H1 (cell line): Measurements from ENCODE around the gene ASB13. TPM values are rescaled to one million over a fixed set of nuclear protein-coding genes. Genes with fewer than 3 reads are reported as not detected.

Source experiments
- CTCF ChIA-PET: fragments of 300-600 bp; sonication (Branson Sonifier 250); formaldehyde crosslinking; loops from one replicate; lab custom pipeline; 2021; ENCODE audit not compliant: partially characterized antibody; lab: Charles Lee
- POLR2A ChIA-PET: fragments of 300-600 bp; sonication (Branson Sonifier 250); formaldehyde crosslinking; loops from one replicate; lab custom pipeline; 2021; ENCODE audit warnings: inconsistent platforms; ENCODE audit not compliant: partially characterized antibody; lab: Charles Lee
- DNase-seq, 2 experiments: peaks; one replicate each; pipeline versions ENCODE4 v3.0.0 to v3.0.0-alpha.2; 2010 to 2022; ENCODE audit warnings: low spot score in 2 of 2, low read depth in 1 of 2, mixed read lengths in 1 of 2
- FAIRE-seq: peaks from 2 replicates; lab custom pipeline; 2011; peaks lifted over from hg19 to GRCh38; lab: Jason Lieb, UNC
- H2AFZ ChIP-seq: 2 replicates; pipeline ENCODE4 v1.8.1; 2012; ENCODE audit warnings: low read length, inconsistent platforms
- H2AK5ac ChIP-seq: 2 replicates; pipeline ENCODE4 v1.6.1; 2013; ENCODE audit warnings: low read depth, low read length
- H2BK120ac ChIP-seq: replicated peaks from 2 replicates; pipeline ENCODE3; 2013; ENCODE audit warnings: low read depth, low read length, inconsistent platforms
- H2BK12ac ChIP-seq: 2 replicates; pipeline ENCODE4 v1.6.1; 2013; ENCODE audit warnings: low read depth, low read length
- H2BK15ac ChIP-seq: 2 replicates; pipeline ENCODE4 v1.6.1; 2013; ENCODE audit warnings: low read length
- H2BK20ac ChIP-seq: 2 replicates; pipeline ENCODE4 v1.6.1; 2013; ENCODE audit warnings: low read length
- H2BK5ac ChIP-seq: 2 replicates; pipeline ENCODE4 v1.6.1; 2013; ENCODE audit warnings: low read depth, low read length
- H3K14ac ChIP-seq: 2 replicates; pipeline ENCODE4 v1.6.1; 2013; ENCODE audit warnings: inconsistent platforms; ENCODE audit not compliant: insufficient read length
- H3K18ac ChIP-seq: 2 replicates; pipeline ENCODE4 v1.6.1; 2013; ENCODE audit warnings: low read length; ENCODE audit errors: extremely low read depth
- H3K23ac ChIP-seq: 2 replicates; pipeline ENCODE4 v1.6.1; 2013; ENCODE audit warnings: inconsistent platforms; ENCODE audit not compliant: insufficient read length
- H3K23me2 ChIP-seq: 2 replicates; pipeline ENCODE4 v1.6.1; 2013; ENCODE audit warnings: low read depth, low read length
- H3K27ac ChIP-seq: 2 replicates; pipeline ENCODE4 v1.6.1; 2011; ENCODE audit warnings: low read depth, low read length, inconsistent platforms
- H3K27me3 ChIP-seq, 4 experiments: replicated peaks in 1 of 4; 1 replicate in 1 of 4; 2 replicates in 3 of 4; pipeline versions ENCODE4 v1.6.1 to v1.8.1; 2011 to 2013; ENCODE audit warnings: low read length in 3 of 4, mild to moderate bottlenecking in 3 of 4, inconsistent platforms in 2 of 4, mixed read lengths in 2 of 4, moderate library complexity in 1 of 4; ENCODE audit not compliant: control insufficient read depth in 3 of 4, insufficient read depth in 3 of 4; ENCODE audit errors: extremely low read depth in 1 of 4
- H3K36me3 ChIP-seq, 4 experiments: 2 replicates each; pipeline versions ENCODE4 v1.6.1 to v1.8.1; 2011 to 2013; ENCODE audit warnings: mild to moderate bottlenecking in 4 of 4, low read length in 3 of 4, moderate library complexity in 2 of 4, control low read depth in 1 of 4, inconsistent platforms in 1 of 4; ENCODE audit not compliant: insufficient read depth in 4 of 4, control insufficient read depth in 2 of 4
- H3K4ac ChIP-seq: replicated peaks from 2 replicates; pipeline ENCODE3; 2013; ENCODE audit warnings: low read length, low read depth, mixed read lengths, inconsistent platforms; ENCODE audit not compliant: insufficient read length
- H3K4me1 ChIP-seq, 4 experiments: replicated peaks in 1 of 4; 1 replicate in 1 of 4; 2 replicates in 3 of 4; pipeline versions ENCODE4 v1.6.1 to v1.8.1; 2011 to 2013; ENCODE audit warnings: low read length in 3 of 4, inconsistent platforms in 2 of 4, mixed read lengths in 1 of 4; ENCODE audit not compliant: insufficient read depth in 4 of 4, control insufficient read depth in 3 of 4
- H3K4me2 ChIP-seq, 2 experiments: 2 replicates each; pipeline versions ENCODE4 v1.6.1 to v1.8.1; 2011 to 2013; ENCODE audit warnings: low read depth in 2 of 2, low read length in 2 of 2, control low read depth in 1 of 2, inconsistent platforms in 1 of 2, mild to moderate bottlenecking in 1 of 2; ENCODE audit not compliant: insufficient read depth in 1 of 2
- H3K4me3 ChIP-seq, 4 experiments: fragments of 200-600, 300-600 bp in 1 of 4; sonication (generic), shearing (Covaris generic), sonication (Bioruptor Twin) in 1 of 4; 2 replicates each; pipeline versions ENCODE4 v1.5.1 to v1.8.1; 2011 to 2016; ENCODE audit warnings: low read length in 4 of 4, low read depth in 3 of 4, control low read depth in 2 of 4, inconsistent platforms in 2 of 4, mild to moderate bottlenecking in 2 of 4, mixed read lengths in 1 of 4, moderate library complexity in 1 of 4; ENCODE audit not compliant: insufficient read depth in 2 of 4; ENCODE audit errors: extremely low read depth in 1 of 4
- H3K56ac ChIP-seq: replicated peaks from 2 replicates; pipeline ENCODE3; 2013; ENCODE audit warnings: low read depth, mild to moderate bottlenecking, mixed read lengths, low read length, inconsistent platforms; ENCODE audit not compliant: insufficient read length
- H3K79me1 ChIP-seq: 2 replicates; pipeline ENCODE4 v1.6.1; 2013; ENCODE audit warnings: low read depth, low read length, control low read depth
- H3K79me2 ChIP-seq, 2 experiments: 2 replicates each; pipeline versions ENCODE4 v1.6.1 to v1.8.1; 2012 to 2013; ENCODE audit warnings: low read length in 2 of 2, mild to moderate bottlenecking in 2 of 2, inconsistent platforms in 1 of 2; ENCODE audit not compliant: insufficient read depth in 2 of 2, control insufficient read depth in 1 of 2
- H3K9ac ChIP-seq, 4 experiments: replicated peaks in 1 of 4; 1 replicate in 1 of 4; 2 replicates in 3 of 4; pipeline versions ENCODE4 v1.6.1 to v1.8.1; 2011 to 2013; ENCODE audit warnings: low read depth in 3 of 4, low read length in 3 of 4, control low read depth in 2 of 4, mild to moderate bottlenecking in 2 of 4, moderate library complexity in 2 of 4, inconsistent platforms in 1 of 4; ENCODE audit errors: extremely low read depth in 1 of 4
- H3K9me3 ChIP-seq, 2 experiments: 2 replicates each; pipeline versions ENCODE4 v1.6.1 to v1.8.1; 2012 to 2013; ENCODE audit warnings: mild to moderate bottlenecking in 2 of 2, moderate library complexity in 2 of 2, control low read depth in 1 of 2, inconsistent platforms in 1 of 2, low read depth in 1 of 2, low read length in 1 of 2, mixed read lengths in 1 of 2; ENCODE audit not compliant: insufficient read depth in 2 of 2
- H4K20me1 ChIP-seq, 2 experiments: replicated peaks in 1 of 2; 2 replicates each; pipeline versions ENCODE3 to v1.8.1; 2011 to 2013; ENCODE audit warnings: inconsistent platforms in 2 of 2, low read length in 2 of 2, mild to moderate bottlenecking in 1 of 2; ENCODE audit not compliant: insufficient read depth in 2 of 2, control insufficient read depth in 1 of 2
- H4K5ac ChIP-seq: 2 replicates; pipeline ENCODE4 v1.6.1; 2013; ENCODE audit warnings: low read length, low read depth, mixed read lengths, inconsistent platforms; ENCODE audit not compliant: insufficient read length
- H4K8ac ChIP-seq: 2 replicates; pipeline ENCODE4 v1.8.0; 2013; ENCODE audit warnings: mild to moderate bottlenecking, moderate library complexity, low read length, inconsistent platforms; ENCODE audit not compliant: insufficient read depth; ENCODE audit errors: extremely low read depth
- H4K91ac ChIP-seq: replicated peaks from 2 replicates; pipeline ENCODE3; 2013; ENCODE audit warnings: low read length, mixed read lengths, inconsistent platforms; ENCODE audit not compliant: insufficient read length
- BCL11A ChIP-seq, 2 experiments: IDR thresholded peaks; one replicate each; pipeline ENCODE4 v1.6.1; 2011; ENCODE audit warnings: low read depth in 2 of 2, low read length in 2 of 2, mild to moderate bottlenecking in 2 of 2
- BRCA1 ChIP-seq: IDR thresholded peaks from 2 replicates; pipeline ENCODE4 v1.6.1; 2012; ENCODE audit warnings: low read depth, low read length, improper control_type of control experiment
- EGR1 ChIP-seq: IDR thresholded peaks from 2 replicates; pipeline ENCODE4 v1.6.1; 2011; ENCODE audit warnings: low read depth, low read length, borderline replicate concordance
- PHF8 ChIP-seq: fragments of 200-600 bp; sonication (generic); conservative IDR thresholded peaks from 2 replicates; pipeline ENCODE4 v1.7.1; 2012; ENCODE audit warnings: low read depth, mild to moderate bottlenecking, inconsistent platforms, low read length, moderate library complexity
- RXRA ChIP-seq: IDR thresholded peaks from 2 replicates; pipeline ENCODE4 v1.6.1; 2011; ENCODE audit warnings: low read depth, mild to moderate bottlenecking, low read length, moderate library complexity; ENCODE audit not compliant: insufficient read depth
- SIN3A ChIP-seq, 2 experiments: IDR thresholded peaks in 1 of 2; conservative IDR thresholded peaks in 1 of 2; 2 replicates each; pipeline ENCODE4 v1.6.1; 2011 to 2012; ENCODE audit warnings: low read length in 2 of 2, improper control_type of control experiment in 1 of 2, low read depth in 1 of 2, mild to moderate bottlenecking in 1 of 2
- SP4 ChIP-seq: IDR thresholded peaks from 2 replicates; pipeline ENCODE4 v1.6.1; 2012; ENCODE audit warnings: low read length, inconsistent platforms
- TCF12 ChIP-seq: IDR thresholded peaks from 2 replicates; pipeline ENCODE4 v1.6.1; 2011; ENCODE audit warnings: low read depth, mild to moderate bottlenecking, low read length
- WGBS, 2 experiments: shearing (Covaris generic) in 1 of 2; methylation state at CpG; one replicate each; pipeline versions ENCODE4 v1.1.6 to v1.1.7; 2013 to 2015; ENCODE audit warnings: low lambda C conversion rate in 2 of 2, mixed read lengths in 2 of 2, inconsistent platforms in 1 of 2, low coverage in 1 of 2, missing lambda C conversion rate in 1 of 2; ENCODE audit not compliant: insufficient replicate concordance in 2 of 2, insufficient coverage in 1 of 2, insufficient read length in 1 of 2; ENCODE audit errors: extremely low coverage in 1 of 2, missing lambda C conversion rate in 1 of 2; 5-methylcytosine and 5-hydroxymethylcytosine counted together
- polyA plus RNA-seq, 7 experiments: library from polyadenylated mRNA; depleted of rRNA in 3 of 7; stranded (reverse) in 5 of 7; unstranded in 2 of 7; fragments of >200 nt in 5 of 7; fragments of 200-250 nt in 2 of 7; gene quantifications; 1 replicate in 5 of 7; 2 replicates in 1 of 7; 4 replicates in 1 of 7; pipeline versions ENCODE4 v1.2.1 to v1.2.3, GENCODE V29; 2011 to 2013; ENCODE audit warnings: missing spikeins in 2 of 7, mixed read lengths in 2 of 7
- total RNA-seq: library from RNA; stranded (reverse); fragmentation: NEBNext Ultra II Directional; extraction: Animal tissue kit (Norgen Biotek cat#: 25700); gene quantifications from 2 replicates; pipeline ENCODE4 v1.2.1, GENCODE V29; 2021
- TF ChIP-seq, protein P1 (sequence below), 3 experiments: IDR thresholded peaks; 1 replicate in 2 of 3; 2 replicates in 1 of 3; pipeline versions ENCODE4 v1.5.1 to v1.6.1; 2011; ENCODE audit warnings: low read length in 3 of 3, mild to moderate bottlenecking in 3 of 3, inconsistent platforms in 2 of 3, low read depth in 1 of 3, moderate library complexity in 1 of 3; ENCODE audit not compliant: insufficient read depth in 1 of 3; ENCODE audit errors: control extremely low read depth in 1 of 3

ASB13 gene
- total and polyA plus RNA-seq, 2 of the 8 experiments (the other 6 are each of a cell fraction or from before 2014, with no cell fraction given): 12.3 to 20.2 TPM

DNA sequence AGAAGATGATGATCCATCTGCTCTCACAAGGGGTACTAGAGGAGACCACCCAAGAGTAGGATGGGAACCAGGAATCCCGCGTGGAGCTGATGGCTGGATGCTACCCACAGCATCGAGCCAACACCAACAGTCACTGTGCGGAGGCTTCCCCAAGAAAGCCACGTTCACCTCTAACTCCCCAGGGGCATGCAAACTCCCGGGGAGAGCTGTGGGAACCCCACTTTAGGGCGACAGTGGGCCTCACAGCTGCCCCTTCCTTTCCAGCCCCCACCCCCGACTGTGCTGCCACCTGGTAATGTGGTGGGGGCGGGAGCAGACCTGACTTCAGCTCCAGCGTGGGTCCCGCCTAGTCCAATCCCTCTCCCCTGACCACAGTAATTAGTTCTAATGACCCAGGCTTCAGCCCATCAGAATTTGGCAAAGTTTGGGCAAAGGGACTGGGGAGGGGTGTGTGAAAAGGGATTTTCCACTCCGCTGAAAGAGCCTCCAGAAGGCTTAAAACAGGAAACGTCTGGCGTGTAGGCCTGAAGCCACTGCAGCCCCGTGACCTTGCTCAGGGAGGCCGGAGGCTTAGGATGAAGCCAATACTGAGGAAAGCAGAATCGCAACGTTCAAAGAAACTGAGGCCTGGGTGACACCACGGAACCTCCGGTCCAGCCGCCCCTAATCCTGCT lies 20.3 kb downstream of the ASB13 start:
- Histone ChIP-seq H3K56ac (no peak overlapping the region), H4K5ac (no peak overlapping the region), H3K4me3 (no peak overlapping the region), H2AK5ac (no peak overlapping the region), H2BK12ac (no peak overlapping the region), H3K9ac (no peak overlapping the region), H3K79me2 (no peaks in the 10 kb centered on the region), H3K79me1 (peaks cover 3% of the 10 kb centered on the region; the same call in 1 of the 2 replicates), H3K4me2 (no peak overlapping the region), H2BK15ac (no peak overlapping the region), H3K18ac (no peak overlapping the region), H4K91ac (no peak overlapping the region), H2BK5ac (no peak overlapping the region), H3K36me3 (peaks cover 0 to 12% (median 6%) of the 10 kb centered on the region in 4 experiments; a peak in 4 of 8 replicates), H4K8ac (no peak overlapping the region), H3K27ac (no peak overlapping the region), H2BK120ac (no peak overlapping the region), H3K27me3 (no peaks in the 10 kb centered on the region), H3K23me2 (no peaks in the 10 kb centered on the region), H3K14ac (no peak overlapping the region), H3K9me3 (no peaks in the 10 kb centered on the region), H4K20me1 (no peaks in the 10 kb centered on the region), H2BK20ac (no peak overlapping the region), H3K23ac (no peak overlapping the region), H3K4me1 (no peaks in the 10 kb centered on the region; a peak in 1 of 7 replicates), H2AFZ (no peak overlapping the region), H3K4ac (no peak overlapping the region)
- ChIA-PET POLR2A (no interaction called here), CTCF (interaction anchor here (1.0 to 2.9 kb wide), 2 partner anchors 16 to 23 kb away, joined by 7 to 8 read pairs; no protein-coding TSS in a partner anchor)
- DNase-seq (no peak), FAIRE-seq (no peak)
- TF ChIP-seq TCF12 (no peak), RXRA (no peak), PHF8 (no peak), BCL11A (IDR thresholded peaks at IDR 0.05; ENCODE audit: low read depth in 2 of 2, low read length in 2 of 2) (no peak), SP4 (no peak), EGR1 (no peak), SIN3A (conservative IDR thresholded peaks at IDR 0.05 in 1 of 2, IDR thresholded peaks at IDR 0.05 in 1 of 2; ENCODE audit: low read depth in 1 of 2, low read length in 2 of 2) (no peak), BRCA1 (no peak)
- TF ChIP-seq, protein P1, sequence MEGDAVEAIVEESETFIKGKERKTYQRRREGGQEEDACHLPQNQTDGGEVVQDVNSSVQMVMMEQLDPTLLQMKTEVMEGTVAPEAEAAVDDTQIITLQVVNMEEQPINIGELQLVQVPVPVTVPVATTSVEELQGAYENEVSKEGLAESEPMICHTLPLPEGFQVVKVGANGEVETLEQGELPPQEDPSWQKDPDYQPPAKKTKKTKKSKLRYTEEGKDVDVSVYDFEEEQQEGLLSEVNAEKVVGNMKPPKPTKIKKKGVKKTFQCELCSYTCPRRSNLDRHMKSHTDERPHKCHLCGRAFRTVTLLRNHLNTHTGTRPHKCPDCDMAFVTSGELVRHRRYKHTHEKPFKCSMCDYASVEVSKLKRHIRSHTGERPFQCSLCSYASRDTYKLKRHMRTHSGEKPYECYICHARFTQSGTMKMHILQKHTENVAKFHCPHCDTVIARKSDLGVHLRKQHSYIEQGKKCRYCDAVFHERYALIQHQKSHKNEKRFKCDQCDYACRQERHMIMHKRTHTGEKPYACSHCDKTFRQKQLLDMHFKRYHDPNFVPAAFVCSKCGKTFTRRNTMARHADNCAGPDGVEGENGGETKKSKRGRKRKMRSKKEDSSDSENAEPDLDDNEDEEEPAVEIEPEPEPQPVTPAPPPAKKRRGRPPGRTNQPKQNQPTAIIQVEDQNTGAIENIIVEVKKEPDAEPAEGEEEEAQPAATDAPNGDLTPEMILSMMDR (IDR thresholded peaks at IDR 0.05; ENCODE audit: control extremely low read depth in 1 of 3, insufficient read depth in 1 of 3, low read depth in 1 of 3, low read length in 3 of 3): no peak
- WGBS, 2 experiments: 84% methylated on average over 21 of the region's 21 CpGs; no CpG with 5 or more reads in 1 of the 2 experiments
